Adipocyte (in vitro differentiated cells): ENCODE results near the gene ADGRG6.
A peak's percentile ranks its signal among the peaks of the same experiment; 100 is the strongest.

ENCODE experiments used
- DNase-seq: peaks from one replicate; pipeline ENCODE4 v3.0.0-alpha.2; 2015; ENCODE audit warnings: low read depth
- H3K27me3 ChIP-seq: replicated peaks from 2 replicates; pipeline ENCODE4 v1.7.0; 2013; ENCODE audit warnings: mild to moderate bottlenecking, low read length, moderate library complexity; ENCODE audit not compliant: control insufficient read depth, insufficient read depth
- H3K36me3 ChIP-seq: 2 replicates; pipeline ENCODE4 v1.7.0; 2013; ENCODE audit warnings: low read length, mild to moderate bottlenecking, moderate library complexity; ENCODE audit not compliant: control insufficient read depth, insufficient read depth, severe bottlenecking
- H3K4me1 ChIP-seq: 2 replicates; pipeline ENCODE4 v1.7.0; 2013; ENCODE audit warnings: mild to moderate bottlenecking, low read length, moderate library complexity; ENCODE audit not compliant: control insufficient read depth, insufficient read depth
- H3K4me3 ChIP-seq: 2 replicates; pipeline ENCODE4 v1.7.0; 2013; ENCODE audit warnings: mild to moderate bottlenecking, low read length, moderate library complexity
- H3K9ac ChIP-seq: 2 replicates; pipeline ENCODE4 v1.7.0; 2013; ENCODE audit warnings: mild to moderate bottlenecking, low read length, moderate library complexity
- H3K9me3 ChIP-seq: 2 replicates; pipeline ENCODE4 v1.7.0; 2013; ENCODE audit warnings: mild to moderate bottlenecking, low read length, moderate library complexity; ENCODE audit not compliant: control insufficient read depth

Gene ADGRG6

DNA sequence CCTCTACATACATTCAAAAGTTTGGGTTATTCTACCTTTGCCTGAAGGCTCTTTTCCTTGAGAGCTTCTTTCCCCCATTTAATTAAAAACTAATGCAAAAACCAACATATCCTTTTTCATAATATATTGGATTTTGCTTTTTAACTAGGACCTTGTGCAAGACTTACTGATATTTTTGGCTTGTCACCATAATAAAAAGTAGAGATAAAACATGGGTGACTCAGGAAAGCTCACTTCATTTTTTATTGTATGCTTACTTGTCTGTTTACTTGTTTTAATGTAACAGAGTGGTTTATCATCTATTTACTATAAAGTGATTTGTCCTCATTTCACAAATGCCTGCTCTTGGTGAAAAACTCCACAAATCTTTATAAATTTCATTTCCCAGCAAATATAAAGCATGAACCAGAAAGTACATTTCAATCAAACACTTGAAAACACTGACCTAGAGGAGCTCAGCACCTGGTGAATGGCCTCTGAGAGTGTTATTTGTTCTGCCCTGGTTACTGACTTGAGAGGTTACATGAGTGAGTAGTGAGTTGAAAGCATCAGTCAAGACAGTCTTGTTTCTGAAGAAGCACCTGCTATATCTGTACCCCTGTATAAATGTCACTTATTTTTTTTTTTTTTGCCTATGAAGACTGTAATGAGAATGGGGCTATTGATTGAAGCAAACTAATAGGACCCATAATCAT, 20.8 kb downstream of the ADGRG6 start:
- Histone ChIP-seq H3K4me1 (peaks cover 13% of the 10 kb centered on the region), H3K9ac (no peak overlapping the region), H3K9me3 (no peaks in the 10 kb centered on the region), H3K4me3 (no peak overlapping the region), H3K36me3 (no peaks in the 10 kb centered on the region), H3K27me3 (no peaks in the 10 kb centered on the region)
- DNase-seq, result no peak

DNA sequence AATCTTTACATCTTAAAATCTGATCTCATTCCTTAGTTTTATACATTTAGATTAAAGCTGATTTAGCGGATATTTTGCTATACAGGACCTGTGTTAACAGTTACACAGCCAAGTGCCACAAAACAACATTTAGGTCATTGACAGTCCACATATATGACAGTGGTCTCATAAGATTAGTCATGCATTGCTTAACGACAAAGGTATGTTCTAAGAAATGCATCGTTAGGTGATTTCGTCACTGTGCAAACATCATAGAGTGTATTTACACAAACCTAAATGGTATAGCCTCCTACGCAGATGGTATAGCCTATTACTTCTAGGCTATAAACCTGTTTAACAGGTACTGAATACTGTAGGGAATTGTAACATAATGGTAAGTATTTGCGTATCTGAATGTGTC, 21.6 kb downstream of the ADGRG6 start:
- Histone ChIP-seq H3K27me3 (no peaks in the 10 kb centered on the region), H3K4me3 (no peak overlapping the region), H3K9ac (no peak overlapping the region), H3K9me3 (no peaks in the 10 kb centered on the region), H3K4me1 (peaks cover 13% of the 10 kb centered on the region), H3K36me3 (no peaks in the 10 kb centered on the region)
- peak; percentile 3 for DNase-seq

DNA sequence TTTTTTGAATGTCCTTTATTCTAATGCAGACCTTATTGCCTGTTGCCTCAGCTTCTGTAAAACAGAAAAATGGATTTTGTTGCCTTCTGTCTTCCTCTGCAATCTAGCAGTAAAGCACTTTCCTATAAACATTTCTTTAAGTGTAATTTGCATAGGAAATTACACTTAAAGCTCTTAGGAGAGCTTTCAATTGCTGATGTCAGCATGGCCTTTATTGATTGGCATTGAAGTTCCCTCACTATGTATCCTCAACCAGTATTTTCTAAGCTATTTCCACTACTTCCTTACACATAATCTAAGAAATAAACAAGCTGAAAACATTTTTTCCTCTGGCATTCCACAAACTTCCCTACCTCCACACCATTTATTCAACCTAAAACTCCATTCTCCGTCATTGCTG, 22.3 kb downstream of the ADGRG6 start:
- Histone ChIP-seq H3K9ac (no peak overlapping the region), H3K27me3 (no peaks in the 10 kb centered on the region), H3K36me3 (no peaks in the 10 kb centered on the region), H3K4me1 (peaks cover 13% of the 10 kb centered on the region), H3K9me3 (no peaks in the 10 kb centered on the region), H3K4me3 (no peak overlapping the region)
- no peak for DNase-seq

DNA sequence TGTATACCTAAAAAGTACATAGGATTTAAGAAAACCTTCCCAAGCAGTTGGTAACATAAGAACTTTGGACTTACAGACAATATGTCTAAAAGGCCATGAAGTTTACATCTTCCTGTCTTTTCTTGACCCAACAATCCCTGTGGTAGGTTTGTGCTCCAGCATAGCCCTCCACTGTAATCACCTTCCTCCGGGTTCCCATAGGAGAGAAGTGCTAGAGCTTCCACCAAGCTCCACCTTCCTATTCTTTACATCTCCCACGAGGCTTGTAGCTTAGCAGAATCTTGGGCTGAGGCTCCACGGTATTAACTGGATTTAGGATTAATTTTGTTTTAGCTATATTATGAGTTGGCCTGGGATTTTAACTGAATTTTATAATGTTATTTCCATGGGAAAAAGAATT, 23.3 kb downstream of the ADGRG6 start:
- H3K36me3 ChIP-seq, result no peaks in the 10 kb centered on the region
- no peak overlapping the region for H3K9ac ChIP-seq
- H3K27me3 ChIP-seq, result no peaks in the 10 kb centered on the region
- peaks cover 13% of the 10 kb centered on the region for H3K4me1 ChIP-seq
- no peak overlapping the region for H3K4me3 ChIP-seq
- DNase-seq, result no peak
- no peaks in the 10 kb centered on the region for H3K9me3 ChIP-seq

DNA sequence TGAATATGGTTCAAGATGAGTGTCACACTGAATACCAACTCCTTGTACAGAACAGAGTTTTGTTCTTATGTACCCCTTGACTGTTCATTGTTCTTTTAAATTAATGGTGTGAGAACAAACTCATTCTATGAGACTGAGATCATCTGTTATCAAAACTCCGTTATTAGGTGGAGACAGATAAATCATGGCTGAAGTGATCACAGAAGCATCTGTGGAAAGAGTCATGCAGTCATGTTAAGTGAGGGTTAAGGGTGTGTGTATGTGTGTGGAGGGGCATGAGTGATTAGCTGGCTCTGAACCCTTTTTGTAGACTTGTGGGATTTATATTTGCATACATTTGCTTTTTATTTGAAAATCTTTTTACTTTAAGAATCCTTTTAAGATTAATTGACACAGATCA, 24.7 kb downstream of the ADGRG6 start:
- DNase-seq, result no peak
- H3K27me3 ChIP-seq, result no peaks in the 10 kb centered on the region
- H3K9ac ChIP-seq, result no peak overlapping the region
- H3K4me3 ChIP-seq, result no peak overlapping the region
- peaks cover 13% of the 10 kb centered on the region for H3K4me1 ChIP-seq
- no peaks in the 10 kb centered on the region for H3K36me3 ChIP-seq
- H3K9me3 ChIP-seq, result no peaks in the 10 kb centered on the region

DNA sequence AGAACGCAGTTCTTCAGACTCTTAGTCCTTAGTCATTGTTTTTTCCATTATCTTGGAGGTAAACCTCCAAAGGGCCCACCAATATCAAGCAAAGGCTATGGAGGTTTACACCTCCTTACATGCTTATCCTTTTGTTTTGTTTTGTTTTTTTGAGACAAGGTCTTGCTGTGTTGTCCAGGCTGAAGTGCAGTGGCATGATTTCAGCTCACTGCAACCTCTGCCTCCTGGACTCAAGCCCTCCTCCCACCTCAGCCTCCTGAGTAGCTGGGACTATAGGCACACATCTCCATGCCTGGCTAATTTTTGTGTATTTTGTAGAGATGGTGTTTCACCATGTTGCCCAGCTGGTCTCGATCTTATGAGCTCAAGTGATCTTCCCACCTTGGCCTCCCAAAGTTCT, 26.3 kb downstream of the ADGRG6 start:
- Histone ChIP-seq H3K9me3 (no peaks in the 10 kb centered on the region), H3K4me3 (no peak overlapping the region), H3K36me3 (no peaks in the 10 kb centered on the region), H3K4me1 (peaks cover 18% of the 10 kb centered on the region), H3K27me3 (no peaks in the 10 kb centered on the region), H3K9ac (no peak overlapping the region)
- DNase-seq, result no peak

DNA sequence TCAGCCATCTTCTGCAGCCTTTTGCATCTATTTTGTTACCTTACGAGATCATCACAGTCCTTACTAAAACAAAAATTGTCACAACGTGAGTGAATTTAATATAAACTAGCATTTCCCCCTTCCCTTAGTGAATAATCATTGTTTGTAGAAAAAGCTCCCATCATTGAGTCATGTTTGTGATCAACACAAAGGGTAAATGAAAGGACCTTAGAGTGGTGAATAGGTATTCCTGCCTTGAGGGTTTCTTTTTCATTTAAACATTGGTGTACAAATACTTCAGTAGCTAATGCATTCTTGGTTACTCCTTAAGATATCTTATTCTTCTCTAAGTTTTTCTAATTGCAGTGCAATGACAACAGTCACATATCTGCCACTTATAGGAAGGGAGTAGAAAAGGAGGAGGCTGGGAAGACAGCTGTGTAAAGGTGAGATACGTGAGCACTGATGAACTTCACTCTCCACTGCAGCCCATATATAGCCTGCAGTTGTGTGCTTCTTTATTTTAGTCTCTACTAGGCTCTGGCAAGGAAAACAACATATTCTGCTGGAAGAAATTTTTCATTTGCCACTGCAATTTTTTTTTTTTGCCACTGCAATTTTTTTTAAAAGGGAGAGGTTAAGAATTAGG, 27.8 kb downstream of the ADGRG6 start:
- Histone ChIP-seq H3K36me3 (no peaks in the 10 kb centered on the region), H3K9ac (no peak overlapping the region), H3K27me3 (no peaks in the 10 kb centered on the region), H3K4me3 (no peak overlapping the region), H3K4me1 (peaks cover 26% of the 10 kb centered on the region), H3K9me3 (no peaks in the 10 kb centered on the region)
- no peak for DNase-seq

DNA sequence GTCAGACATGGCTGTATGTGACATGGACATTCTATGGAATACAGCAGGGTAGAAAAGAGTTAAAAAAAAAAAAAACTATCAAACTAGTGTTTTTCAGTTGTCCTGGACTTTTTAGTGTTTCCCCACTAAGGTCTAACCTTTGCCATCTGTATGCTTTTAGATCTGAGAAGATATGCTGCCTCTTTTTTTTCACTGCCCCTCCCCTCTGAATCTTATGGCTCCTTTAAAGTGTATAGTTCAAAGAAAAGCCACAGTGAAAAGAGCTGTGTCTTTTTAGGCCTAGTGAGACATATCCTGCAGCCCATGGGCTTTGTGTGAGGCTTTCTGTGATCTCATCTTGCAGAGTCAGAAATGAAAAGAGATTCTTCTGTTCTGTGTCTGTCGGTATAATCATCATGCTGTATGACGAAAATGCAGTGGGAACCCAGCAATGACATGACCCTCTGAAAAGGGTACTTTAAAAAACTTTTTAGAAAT, 29.3 kb downstream of the ADGRG6 start:
- no peaks in the 10 kb centered on the region for H3K36me3 ChIP-seq
- no peak overlapping the region for H3K4me3 ChIP-seq
- H3K4me1 ChIP-seq, result peaks cover 32% of the 10 kb centered on the region
- no peaks in the 10 kb centered on the region for H3K27me3 ChIP-seq
- no peaks in the 10 kb centered on the region for H3K9me3 ChIP-seq
- no peak for DNase-seq
- no peak overlapping the region for H3K9ac ChIP-seq

DNA sequence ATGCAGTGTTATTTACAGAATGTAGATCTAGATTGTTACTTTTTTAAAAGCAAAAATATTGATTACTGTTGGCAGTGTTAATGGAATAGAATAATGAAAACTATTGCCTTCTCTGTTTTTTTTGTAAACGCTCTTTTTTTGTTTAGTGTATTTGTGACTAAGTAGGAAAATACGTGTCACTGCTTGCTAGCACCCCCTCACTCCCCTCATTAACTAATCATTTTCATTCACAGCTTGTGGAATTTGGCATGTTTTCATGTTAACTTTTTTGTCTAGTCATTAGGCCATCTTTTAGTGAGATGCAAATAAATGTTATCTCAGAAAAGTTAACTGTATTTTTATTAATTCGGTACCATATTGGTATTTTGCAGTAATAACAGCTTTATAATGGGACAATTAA, 29.8 kb downstream of the ADGRG6 start:
- Histone ChIP-seq H3K4me3 (no peak overlapping the region), H3K9me3 (no peaks in the 10 kb centered on the region), H3K9ac (no peak overlapping the region), H3K36me3 (no peaks in the 10 kb centered on the region), H3K27me3 (no peaks in the 10 kb centered on the region), H3K4me1 (peaks cover 29% of the 10 kb centered on the region)
- DNase-seq, result no peak

DNA sequence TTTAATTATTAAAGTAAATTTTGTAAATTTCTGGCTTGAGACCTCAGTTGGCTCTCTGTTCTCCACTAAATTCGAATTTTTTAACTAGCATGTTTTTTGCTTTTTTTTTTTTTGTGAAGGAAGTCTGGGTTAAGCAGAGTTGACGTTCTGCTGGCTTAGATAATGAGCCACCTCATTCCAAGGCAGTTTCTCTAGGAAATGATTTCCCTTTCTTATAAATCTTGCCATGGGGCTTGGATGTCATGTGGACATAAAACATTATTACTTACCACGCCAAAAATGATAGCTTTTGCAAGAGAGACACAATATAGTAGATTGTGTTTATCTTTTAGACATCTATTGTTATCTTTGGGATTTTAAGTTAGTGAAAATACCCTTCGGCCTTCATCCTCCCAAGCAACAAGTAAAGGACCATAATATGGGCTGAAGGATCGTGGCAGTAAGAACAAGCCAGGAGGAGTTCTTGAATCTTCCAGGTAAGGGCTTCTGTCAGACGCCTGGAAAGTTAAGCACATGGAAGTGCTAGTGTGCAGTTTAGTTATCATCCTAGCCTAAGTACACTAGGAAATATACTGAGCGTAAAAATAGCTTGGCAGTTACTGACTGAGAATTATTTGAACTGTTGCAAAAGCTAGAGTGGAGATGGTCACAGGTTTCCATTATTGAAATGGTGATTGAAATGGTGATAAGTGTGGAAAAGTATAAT, 30.7 kb downstream of the ADGRG6 start:
- H3K4me3 ChIP-seq, result no peak overlapping the region
- H3K4me1 ChIP-seq, result peaks cover 20% of the 10 kb centered on the region
- no peak overlapping the region for H3K9ac ChIP-seq
- H3K9me3 ChIP-seq, result no peaks in the 10 kb centered on the region
- no peak for DNase-seq
- no peaks in the 10 kb centered on the region for H3K27me3 ChIP-seq
- no peaks in the 10 kb centered on the region for H3K36me3 ChIP-seq

DNA sequence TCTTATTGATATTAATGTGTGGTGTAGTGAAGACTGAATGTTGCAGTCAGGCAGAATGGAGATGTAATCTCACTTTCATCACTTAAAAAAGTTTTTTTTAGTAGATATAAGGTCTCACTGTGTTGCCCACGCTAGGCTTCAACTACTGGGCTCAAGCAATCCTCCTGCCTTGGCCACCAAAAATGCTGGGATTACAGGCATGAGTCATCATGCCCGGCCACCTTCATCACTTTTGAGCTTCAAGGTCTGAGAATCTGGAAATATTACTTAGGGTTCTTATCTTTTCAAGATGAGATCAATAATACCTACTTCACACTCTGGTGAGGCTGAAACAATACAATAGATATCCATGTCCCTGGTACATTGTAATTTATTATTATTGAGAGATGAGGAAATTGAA, 31.6 kb downstream of the ADGRG6 start:
- Histone ChIP-seq H3K27me3 (no peaks in the 10 kb centered on the region), H3K9ac (no peak overlapping the region), H3K9me3 (no peaks in the 10 kb centered on the region), H3K36me3 (no peaks in the 10 kb centered on the region), H3K4me3 (no peak overlapping the region), H3K4me1 (peaks cover 19% of the 10 kb centered on the region)
- DNase-seq, result no peak
